Neural cell (in vitro differentiated cells): Measurements from ENCODE around the gene KCNK15. TPM values are rescaled to one million over a fixed set of nuclear protein-coding genes. Genes with fewer than 3 reads are reported as not detected.

Source experiments
- H2AFZ ChIP-seq: fragments of 200-600, 300-800 bp; sonication (generic), shearing (Covaris generic); 2 replicates; pipeline ENCODE4 v1.6.0; 2014; ENCODE audit warnings: low read depth, mild to moderate bottlenecking, antibody characterized with exemption, low read length, moderate library complexity
- H3F3A ChIP-seq: fragments of 200-600 bp; shearing (Covaris generic); 2 replicates; pipeline ENCODE4 v1.6.1; 2016; ENCODE audit warnings: mild to moderate bottlenecking, moderate library complexity, mixed read lengths, antibody characterized with exemption, low read length; ENCODE audit not compliant: insufficient read depth, poor library complexity, severe bottlenecking
- H3K27ac ChIP-seq: fragments of 200-600, 300-800 bp; sonication (generic), shearing (Covaris generic); 2 replicates; pipeline ENCODE4 v1.5.1; 2014; ENCODE audit warnings: mild to moderate bottlenecking, low read length, moderate library complexity
- H3K27me3 ChIP-seq: fragments of 300-800, 200-600 bp; sonication (generic), shearing (Covaris generic); 2 replicates; pipeline ENCODE4 v1.6.0; 2014; ENCODE audit warnings: mild to moderate bottlenecking, low read depth, low read length, moderate library complexity; ENCODE audit not compliant: insufficient read depth
- H3K36me3 ChIP-seq: fragments of 300-800, 200-600 bp; sonication (generic), shearing (Covaris generic); 2 replicates; pipeline ENCODE4 v1.5.1; 2014; ENCODE audit warnings: mild to moderate bottlenecking, antibody characterized with exemption, low read length, moderate library complexity; ENCODE audit not compliant: insufficient read depth
- H3K4me2 ChIP-seq: fragments of 300-800, 200-600 bp; sonication (generic), shearing (Covaris generic); 2 replicates; pipeline ENCODE4 v1.6.0; 2014; ENCODE audit warnings: mild to moderate bottlenecking, low read length
- H3K4me3 ChIP-seq: fragments of 300-800, 200-600 bp; sonication (generic), shearing (Covaris generic); 2 replicates; pipeline ENCODE4 v1.5.1; 2014; ENCODE audit warnings: mild to moderate bottlenecking, low read length, moderate library complexity
- H3K79me2 ChIP-seq: fragments of 200-600 bp; shearing (Covaris generic); replicated peaks from 2 replicates; pipeline ENCODE4 v1.6.0; 2014; ENCODE audit warnings: mild to moderate bottlenecking, low read length, moderate library complexity; ENCODE audit not compliant: insufficient read depth
- H3K9ac ChIP-seq: fragments of 300-800, 200-600 bp; sonication (generic), shearing (Covaris generic); 2 replicates; pipeline ENCODE4 v1.6.1; 2016; ENCODE audit warnings: mild to moderate bottlenecking, low read length, mixed read lengths
- H3K9me2 ChIP-seq: fragments of 200-600 bp; shearing (Covaris generic); 2 replicates; pipeline ENCODE4 v1.6.1; 2016; ENCODE audit warnings: mild to moderate bottlenecking, low read length, mixed read lengths; ENCODE audit not compliant: insufficient read depth
- H3K9me3 ChIP-seq: fragments of 200-600, 300-800 bp; sonication (generic), shearing (Covaris generic); 2 replicates; pipeline ENCODE4 v1.6.1; 2016; ENCODE audit warnings: mild to moderate bottlenecking, mixed run types, low read length, moderate library complexity, mixed read lengths
- H4K20me1 ChIP-seq: fragments of 200-600 bp; shearing (Covaris generic); 2 replicates; pipeline ENCODE4 v1.6.1; 2016; ENCODE audit warnings: mild to moderate bottlenecking, mixed run types; ENCODE audit not compliant: insufficient read depth
- EP300 ChIP-seq: fragments of 450-650 bp; conservative IDR thresholded peaks from 2 replicates; pipeline ENCODE4 v1.6.1; 2014; ENCODE audit warnings: antibody characterized with exemption, mild to moderate bottlenecking, moderate library complexity; ENCODE audit not compliant: poor library complexity, severe bottlenecking
- EZH2 ChIP-seq: fragments of 200-600, 300-800 bp; shearing (Covaris generic), sonication (generic); IDR thresholded peaks from 2 replicates; pipeline ENCODE4 v1.6.1; 2014; ENCODE audit warnings: antibody characterized with exemption, low read length, borderline replicate concordance, mild to moderate bottlenecking; ENCODE audit not compliant: insufficient read depth, poor library complexity, severe bottlenecking
- MXI1 ChIP-seq: fragments of 450-650 bp; conservative IDR thresholded peaks from 2 replicates; pipeline ENCODE4 v1.6.1; 2014; ENCODE audit warnings: antibody characterized with exemption, mild to moderate bottlenecking; ENCODE audit not compliant: poor library complexity, severe bottlenecking
- POLR2AphosphoS5 ChIP-seq: IDR thresholded peaks from 2 replicates; pipeline ENCODE4 v1.6.1; 2012
- RAD21 ChIP-seq: fragments of 450-650 bp; conservative IDR thresholded peaks from 2 replicates; pipeline ENCODE4 v1.6.1; 2014; ENCODE audit warnings: antibody characterized with exemption, mild to moderate bottlenecking, moderate library complexity
- SMC3 ChIP-seq: fragments of 450-650 bp; conservative IDR thresholded peaks from 2 replicates; pipeline ENCODE4 v1.6.1; 2014; ENCODE audit warnings: antibody characterized with exemption, mild to moderate bottlenecking, moderate library complexity; ENCODE audit not compliant: poor library complexity
- TAF1 ChIP-seq: IDR thresholded peaks from 2 replicates; pipeline ENCODE4 v1.6.1; 2012; ENCODE audit warnings: low read depth
- polyA plus RNA-seq: library from polyadenylated mRNA; depleted of rRNA; stranded (reverse); fragments of >200 nt; gene quantifications from 2 replicates; pipeline ENCODE4 v1.2.3, GENCODE V29; 2014
- TF ChIP-seq, protein P1 (sequence below): fragments of 450-650 bp; IDR thresholded peaks from 2 replicates; pipeline ENCODE4 v1.5.1; 2014; ENCODE audit warnings: antibody characterized with exemption, mild to moderate bottlenecking, moderate library complexity; ENCODE audit not compliant: poor library complexity, severe bottlenecking
- TF ChIP-seq, protein P2 (sequence below): IDR thresholded peaks from 2 replicates; pipeline ENCODE4 v1.6.1; 2012; ENCODE audit warnings: borderline replicate concordance

The KCNK15 gene
- polyA plus RNA-seq, 1 donor from 2014 or later = not detected

DNA sequence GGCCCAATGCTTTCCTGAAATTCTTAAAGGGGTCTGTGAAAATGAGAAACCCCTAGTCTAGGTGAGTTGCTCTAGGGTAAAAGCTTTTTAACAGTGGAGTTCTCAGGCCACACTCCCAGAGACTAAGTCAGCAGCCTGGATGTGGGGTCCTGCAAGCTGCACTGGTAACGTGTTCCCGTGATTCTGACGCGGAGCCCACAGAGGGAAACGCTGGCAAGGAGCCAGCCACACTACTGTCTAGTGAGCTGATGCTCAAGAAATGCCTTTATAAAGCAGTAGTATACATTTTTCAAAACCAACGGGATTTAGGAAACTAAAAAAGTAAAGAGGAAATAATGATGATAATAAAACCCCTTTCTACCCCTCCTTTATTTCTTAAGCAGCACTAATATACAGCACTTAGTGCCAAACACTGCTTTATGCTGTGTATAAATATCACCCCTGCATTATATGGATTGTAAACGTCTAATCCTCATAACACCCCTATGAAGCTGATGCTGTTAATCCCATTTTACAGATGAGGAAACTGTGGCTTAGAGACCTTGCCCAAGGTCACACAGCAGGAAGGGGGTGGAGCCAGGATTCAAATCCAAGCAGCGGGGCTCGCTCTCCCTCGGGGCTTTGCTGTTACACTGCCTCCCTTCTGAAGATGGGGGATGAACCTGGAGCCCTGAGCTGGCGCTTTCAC, 25.0 kb downstream of the KCNK15 start:
- Histone ChIP-seq H3K4me3 (no peak overlapping the region), H3K27me3 (no peaks in the 10 kb centered on the region), H3K36me3 (no peaks in the 10 kb centered on the region), H4K20me1 (no peaks in the 10 kb centered on the region), H3K4me2 (no peak overlapping the region), H2AFZ (no peak overlapping the region), H3K79me2 (no peaks in the 10 kb centered on the region), H3K9me3 (no peaks in the 10 kb centered on the region), H3K9ac (no peak overlapping the region), H3K27ac (no peak overlapping the region), H3F3A (no peaks in the 10 kb centered on the region), H3K9me2 (no peaks in the 10 kb centered on the region)
- TF ChIP-seq, protein P1, sequence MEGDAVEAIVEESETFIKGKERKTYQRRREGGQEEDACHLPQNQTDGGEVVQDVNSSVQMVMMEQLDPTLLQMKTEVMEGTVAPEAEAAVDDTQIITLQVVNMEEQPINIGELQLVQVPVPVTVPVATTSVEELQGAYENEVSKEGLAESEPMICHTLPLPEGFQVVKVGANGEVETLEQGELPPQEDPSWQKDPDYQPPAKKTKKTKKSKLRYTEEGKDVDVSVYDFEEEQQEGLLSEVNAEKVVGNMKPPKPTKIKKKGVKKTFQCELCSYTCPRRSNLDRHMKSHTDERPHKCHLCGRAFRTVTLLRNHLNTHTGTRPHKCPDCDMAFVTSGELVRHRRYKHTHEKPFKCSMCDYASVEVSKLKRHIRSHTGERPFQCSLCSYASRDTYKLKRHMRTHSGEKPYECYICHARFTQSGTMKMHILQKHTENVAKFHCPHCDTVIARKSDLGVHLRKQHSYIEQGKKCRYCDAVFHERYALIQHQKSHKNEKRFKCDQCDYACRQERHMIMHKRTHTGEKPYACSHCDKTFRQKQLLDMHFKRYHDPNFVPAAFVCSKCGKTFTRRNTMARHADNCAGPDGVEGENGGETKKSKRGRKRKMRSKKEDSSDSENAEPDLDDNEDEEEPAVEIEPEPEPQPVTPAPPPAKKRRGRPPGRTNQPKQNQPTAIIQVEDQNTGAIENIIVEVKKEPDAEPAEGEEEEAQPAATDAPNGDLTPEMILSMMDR = no peak
- TF ChIP-seq SMC3 = no peak
- no peak for TF ChIP-seq EZH2
- no peak for TF ChIP-seq POLR2AphosphoS5
- TF ChIP-seq MXI1 = no peak

DNA sequence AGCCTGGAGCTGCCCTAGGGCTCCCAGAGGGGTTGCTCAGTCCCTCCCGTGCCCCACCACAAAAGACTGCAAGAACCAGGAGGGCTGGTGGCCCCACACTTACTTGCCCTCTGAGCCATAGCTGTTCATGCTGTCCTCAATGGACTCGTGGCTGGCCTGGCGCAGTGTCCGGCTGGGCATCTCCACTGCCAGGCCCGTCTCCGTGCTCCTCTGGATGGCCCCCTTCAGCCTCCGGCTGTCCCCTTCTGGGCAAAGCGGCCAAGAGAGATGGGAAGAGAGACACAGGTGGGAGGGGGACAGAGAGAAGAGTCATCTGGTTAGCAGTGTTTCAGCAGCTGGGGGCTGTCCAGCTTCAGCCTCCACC, 25.5 kb downstream of the KCNK15 start:
- no peak overlapping the region for H3K4me3 ChIP-seq
- H2AFZ ChIP-seq = no peak overlapping the region
- no peaks in the 10 kb centered on the region for H3F3A ChIP-seq
- TF ChIP-seq, protein P2, sequence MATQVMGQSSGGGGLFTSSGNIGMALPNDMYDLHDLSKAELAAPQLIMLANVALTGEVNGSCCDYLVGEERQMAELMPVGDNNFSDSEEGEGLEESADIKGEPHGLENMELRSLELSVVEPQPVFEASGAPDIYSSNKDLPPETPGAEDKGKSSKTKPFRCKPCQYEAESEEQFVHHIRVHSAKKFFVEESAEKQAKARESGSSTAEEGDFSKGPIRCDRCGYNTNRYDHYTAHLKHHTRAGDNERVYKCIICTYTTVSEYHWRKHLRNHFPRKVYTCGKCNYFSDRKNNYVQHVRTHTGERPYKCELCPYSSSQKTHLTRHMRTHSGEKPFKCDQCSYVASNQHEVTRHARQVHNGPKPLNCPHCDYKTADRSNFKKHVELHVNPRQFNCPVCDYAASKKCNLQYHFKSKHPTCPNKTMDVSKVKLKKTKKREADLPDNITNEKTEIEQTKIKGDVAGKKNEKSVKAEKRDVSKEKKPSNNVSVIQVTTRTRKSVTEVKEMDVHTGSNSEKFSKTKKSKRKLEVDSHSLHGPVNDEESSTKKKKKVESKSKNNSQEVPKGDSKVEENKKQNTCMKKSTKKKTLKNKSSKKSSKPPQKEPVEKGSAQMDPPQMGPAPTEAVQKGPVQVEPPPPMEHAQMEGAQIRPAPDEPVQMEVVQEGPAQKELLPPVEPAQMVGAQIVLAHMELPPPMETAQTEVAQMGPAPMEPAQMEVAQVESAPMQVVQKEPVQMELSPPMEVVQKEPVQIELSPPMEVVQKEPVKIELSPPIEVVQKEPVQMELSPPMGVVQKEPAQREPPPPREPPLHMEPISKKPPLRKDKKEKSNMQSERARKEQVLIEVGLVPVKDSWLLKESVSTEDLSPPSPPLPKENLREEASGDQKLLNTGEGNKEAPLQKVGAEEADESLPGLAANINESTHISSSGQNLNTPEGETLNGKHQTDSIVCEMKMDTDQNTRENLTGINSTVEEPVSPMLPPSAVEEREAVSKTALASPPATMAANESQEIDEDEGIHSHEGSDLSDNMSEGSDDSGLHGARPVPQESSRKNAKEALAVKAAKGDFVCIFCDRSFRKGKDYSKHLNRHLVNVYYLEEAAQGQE = no peak
- TF ChIP-seq POLR2AphosphoS5 (no peak), EZH2 (no peak), MXI1 (no peak), SMC3 (no peak), TAF1 (no peak), EP300 (no peak), RAD21 (no peak)
- TF ChIP-seq, protein P1 = no peak
- no peaks in the 10 kb centered on the region for H3K9me3 ChIP-seq
- H4K20me1 ChIP-seq = no peaks in the 10 kb centered on the region
- H3K27ac ChIP-seq = no peak overlapping the region
- no peaks in the 10 kb centered on the region for H3K36me3 ChIP-seq
- H3K79me2 ChIP-seq = no peaks in the 10 kb centered on the region
- H3K9ac ChIP-seq = no peak overlapping the region
- no peaks in the 10 kb centered on the region for H3K9me2 ChIP-seq
- no peaks in the 10 kb centered on the region for H3K27me3 ChIP-seq
- H3K4me2 ChIP-seq = no peak overlapping the region
